MM.1S (cell line): ENCODE data around the gene CMTM8.

Source experiments
- DNase-seq: peaks from one replicate; pipeline ENCODE4 v3.0.0-alpha.2; 2015
- H2AFZ ChIP-seq: fragments of 300-600 bp; sonication (generic); 2 replicates; pipeline ENCODE4 v1.6.0; 2016; ENCODE audit warnings: antibody characterized with exemption, low read length
- H3F3A ChIP-seq: fragments of 300-600 bp; sonication (generic); 2 replicates; pipeline ENCODE4 v1.6.1; 2016; ENCODE audit warnings: mild to moderate bottlenecking, antibody characterized with exemption, low read length, moderate library complexity, mixed read lengths; ENCODE audit not compliant: insufficient read depth
- H3K27ac ChIP-seq: fragments of 300-600 bp; sonication (generic); 2 replicates; pipeline ENCODE4 v1.5.1; 2016; ENCODE audit warnings: mild to moderate bottlenecking, low read length
- H3K27me3 ChIP-seq: fragments of 300-600 bp; sonication (generic); replicated peaks from 2 replicates; pipeline ENCODE4 v1.6.0; 2016; ENCODE audit warnings: low read length; ENCODE audit not compliant: insufficient read depth
- H3K36me3 ChIP-seq: fragments of 300-600 bp; sonication (generic); replicated peaks from 2 replicates; pipeline ENCODE4 v1.6.1; 2016; ENCODE audit warnings: mild to moderate bottlenecking, low read length, mixed read lengths; ENCODE audit not compliant: insufficient read depth
- H3K4me1 ChIP-seq: fragments of 300-600 bp; sonication (generic); 2 replicates; pipeline ENCODE4 v1.6.1; 2016; ENCODE audit warnings: low read length, mixed read lengths
- H3K4me2 ChIP-seq: fragments of 300-600 bp; sonication (generic); 2 replicates; pipeline ENCODE4 v1.6.0; 2016; ENCODE audit warnings: low read depth, low read length
- H3K4me3 ChIP-seq: fragments of 300-600 bp; sonication (generic); 2 replicates; pipeline ENCODE4 v1.5.1; 2016; ENCODE audit warnings: low read length, mixed read lengths
- H3K79me2 ChIP-seq: fragments of 300-600 bp; sonication (generic); 2 replicates; pipeline ENCODE4 v1.6.1; 2016; ENCODE audit warnings: mixed run types, low read length, mixed read lengths
- H3K9ac ChIP-seq: fragments of 300-600 bp; sonication (generic); 2 replicates; pipeline ENCODE4 v1.6.1; 2016; ENCODE audit warnings: low read length, mixed read lengths
- H3K9me2 ChIP-seq: fragments of 300-600 bp; sonication (generic); replicated peaks from 2 replicates; pipeline ENCODE4 v1.6.1; 2016; ENCODE audit warnings: mild to moderate bottlenecking, low read length, mixed read lengths; ENCODE audit not compliant: insufficient read depth
- H3K9me3 ChIP-seq: fragments of 300-600 bp; sonication (generic); replicated peaks from 2 replicates; pipeline ENCODE4 v1.6.1; 2016; ENCODE audit warnings: mild to moderate bottlenecking, low read length, mixed read lengths; ENCODE audit not compliant: insufficient read depth
- H4K20me1 ChIP-seq: fragments of 300-600 bp; sonication (generic); 2 replicates; pipeline ENCODE4 v1.6.1; 2016; ENCODE audit warnings: mild to moderate bottlenecking, low read length, moderate library complexity, mixed read lengths; ENCODE audit not compliant: insufficient read depth
- EZH2 ChIP-seq: fragments of 300-600 bp; sonication (generic); optimal IDR thresholded peaks from 2 replicates; pipeline ENCODE3; 2017; ENCODE audit warnings: low read depth, mild to moderate bottlenecking, antibody characterized with exemption, low read length, mixed read lengths
- EZH2phosphoT487 ChIP-seq: fragments of 300-600 bp; sonication (generic); IDR thresholded peaks from 2 replicates; pipeline ENCODE4 v1.6.1; 2018; ENCODE audit warnings: antibody characterized with exemption, low read length
- TF ChIP-seq, protein P1 (sequence below): fragments of 300-600 bp; sonication (generic); IDR thresholded peaks from 2 replicates; pipeline ENCODE4 v1.5.1; 2016; ENCODE audit warnings: antibody characterized with exemption, low read length, mixed read lengths

CMTM8 gene

GRCh38 chr3:32220006-32220405 is 18.5 kb upstream of the CMTM8 start:
- TF ChIP-seq EZH2phosphoT487 (no peak), EZH2 (no peak)
- TF ChIP-seq, protein P1, sequence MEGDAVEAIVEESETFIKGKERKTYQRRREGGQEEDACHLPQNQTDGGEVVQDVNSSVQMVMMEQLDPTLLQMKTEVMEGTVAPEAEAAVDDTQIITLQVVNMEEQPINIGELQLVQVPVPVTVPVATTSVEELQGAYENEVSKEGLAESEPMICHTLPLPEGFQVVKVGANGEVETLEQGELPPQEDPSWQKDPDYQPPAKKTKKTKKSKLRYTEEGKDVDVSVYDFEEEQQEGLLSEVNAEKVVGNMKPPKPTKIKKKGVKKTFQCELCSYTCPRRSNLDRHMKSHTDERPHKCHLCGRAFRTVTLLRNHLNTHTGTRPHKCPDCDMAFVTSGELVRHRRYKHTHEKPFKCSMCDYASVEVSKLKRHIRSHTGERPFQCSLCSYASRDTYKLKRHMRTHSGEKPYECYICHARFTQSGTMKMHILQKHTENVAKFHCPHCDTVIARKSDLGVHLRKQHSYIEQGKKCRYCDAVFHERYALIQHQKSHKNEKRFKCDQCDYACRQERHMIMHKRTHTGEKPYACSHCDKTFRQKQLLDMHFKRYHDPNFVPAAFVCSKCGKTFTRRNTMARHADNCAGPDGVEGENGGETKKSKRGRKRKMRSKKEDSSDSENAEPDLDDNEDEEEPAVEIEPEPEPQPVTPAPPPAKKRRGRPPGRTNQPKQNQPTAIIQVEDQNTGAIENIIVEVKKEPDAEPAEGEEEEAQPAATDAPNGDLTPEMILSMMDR = no peak

DNA sequence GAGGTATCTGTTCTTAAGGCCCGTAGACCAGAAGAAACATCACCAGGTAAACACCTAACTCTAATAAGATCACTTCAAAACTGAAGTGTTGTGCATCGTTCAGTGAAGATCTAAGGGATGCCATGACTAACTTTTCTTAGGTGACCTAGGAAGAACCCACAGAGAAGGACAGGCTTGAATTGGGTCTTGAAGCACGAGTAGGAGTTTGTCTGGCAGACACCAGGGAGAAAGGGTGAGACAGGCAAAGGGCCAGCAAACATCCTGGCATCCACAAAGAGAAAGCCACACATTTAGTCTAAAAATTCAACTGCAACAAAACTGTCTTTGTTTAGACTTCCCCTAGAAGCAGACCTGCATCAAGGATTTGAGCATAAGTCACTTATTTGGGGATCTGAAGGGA is 15.5 kb upstream of the CMTM8 start:
- Histone ChIP-seq H3K9me2 (no peaks in the 10 kb centered on the region), H3K4me3 (no peak overlapping the region), H3K4me2 (no peak overlapping the region), H3K9me3 (no peaks in the 10 kb centered on the region), H3K36me3 (no peaks in the 10 kb centered on the region), H2AFZ (no peak overlapping the region), H3K4me1 (no peaks in the 10 kb centered on the region), H3F3A (no peaks in the 10 kb centered on the region), H3K79me2 (no peaks in the 10 kb centered on the region), H3K27me3 (no peaks in the 10 kb centered on the region), H3K9ac (no peak overlapping the region), H4K20me1 (no peaks in the 10 kb centered on the region), H3K27ac (no peak overlapping the region)
- no peak for DNase-seq
- TF ChIP-seq EZH2 (no peak), EZH2phosphoT487 (no peak)
- TF ChIP-seq, protein P1 = no peak

More at GRCh38 chr3:32220006-32220405, 18.5 kb upstream of the CMTM8 start:
- DNase-seq = no peak
- Histone ChIP-seq H3K4me1 (no peaks in the 10 kb centered on the region), H3K36me3 (no peaks in the 10 kb centered on the region), H3K9me3 (no peaks in the 10 kb centered on the region), H3K27ac (no peak overlapping the region), H3K4me3 (no peak overlapping the region), H4K20me1 (no peaks in the 10 kb centered on the region), H3K9me2 (no peaks in the 10 kb centered on the region), H3F3A (no peaks in the 10 kb centered on the region), H3K9ac (no peak overlapping the region), H3K4me2 (no peak overlapping the region), H3K27me3 (no peaks in the 10 kb centered on the region), H3K79me2 (no peaks in the 10 kb centered on the region), H2AFZ (no peak overlapping the region)

DNA sequence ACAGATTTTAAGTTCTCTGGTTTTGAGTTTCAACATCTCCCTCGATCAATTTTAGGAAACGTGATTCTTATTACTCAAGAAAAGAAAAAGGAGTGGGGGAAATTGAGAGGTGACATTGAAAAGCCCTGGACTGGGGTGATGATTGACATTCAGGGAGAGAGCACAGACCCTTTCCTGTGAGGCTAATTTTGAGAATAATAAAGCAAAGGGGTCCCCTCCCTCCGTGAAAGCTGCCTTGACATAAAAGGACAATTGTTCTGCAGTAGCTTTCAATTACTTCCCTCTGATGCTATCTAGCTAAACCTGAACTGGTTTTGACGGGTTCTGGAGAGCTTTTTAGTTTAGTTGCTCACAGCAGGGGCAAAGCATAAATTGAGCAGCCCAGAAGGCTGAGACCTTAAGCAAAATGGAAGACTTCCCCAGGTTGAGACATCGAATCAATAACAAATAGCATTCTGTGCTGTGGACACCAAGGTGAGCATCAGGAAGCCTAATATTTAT is 14.4 kb upstream of the CMTM8 start:
- H4K20me1 ChIP-seq = no peaks in the 10 kb centered on the region
- TF ChIP-seq EZH2phosphoT487 (no peak), EZH2 (no peak)
- TF ChIP-seq, protein P1 = no peak
- no peaks in the 10 kb centered on the region for H3K79me2 ChIP-seq
- no peak for DNase-seq
- H2AFZ ChIP-seq = no peak overlapping the region
- H3K36me3 ChIP-seq = no peaks in the 10 kb centered on the region
- H3K27ac ChIP-seq = no peak overlapping the region
- H3F3A ChIP-seq = no peaks in the 10 kb centered on the region
- no peaks in the 10 kb centered on the region for H3K4me1 ChIP-seq
- no peaks in the 10 kb centered on the region for H3K27me3 ChIP-seq
- no peak overlapping the region for H3K4me3 ChIP-seq
- no peak overlapping the region for H3K9ac ChIP-seq
- H3K9me2 ChIP-seq = no peaks in the 10 kb centered on the region
- H3K9me3 ChIP-seq = no peaks in the 10 kb centered on the region
- no peak overlapping the region for H3K4me2 ChIP-seq
